ENCODE results near the gene HSF5. TPM values are rescaled to one million over a fixed set of nuclear protein-coding genes. Genes with fewer than 3 reads are reported as not detected.

The HSF5 gene
- total RNA-seq, 1 experiment from 2014 or later = not detected

- intact Hi-C loops (cut with micrococcal nuclease) = no loop called here
- Histone ChIP-seq H2AFZ (ENCODE audit: low read depth, low read length, poor library complexity, severe bottlenecking) (no peak overlapping the region), H3K4me3 (replicated peaks in 1 of 2; ENCODE audit: low read depth in 1 of 2, low read length in 2 of 2) (no peak overlapping the region; a peak in 1 of 4 replicates), H3K9me2 (ENCODE audit: insufficient read depth) (no peaks in the 10 kb centered on the region), H3K79me2 (ENCODE audit: insufficient read depth, low read length) (peaks cover 100% of the 10 kb centered on the region), H3K27ac (ENCODE audit: low read depth, low read length) (no peak overlapping the region; the same call in 1 of the 2 replicates), H3K9me3 (ENCODE audit: control insufficient read depth in 1 of 2, insufficient read depth in 1 of 2, low read depth in 1 of 2, low read length in 2 of 2) (no peaks in the 10 kb centered on the region), H3K27me3 (ENCODE audit: insufficient read depth, low read length) (no peaks in the 10 kb centered on the region), H3K36me3 (ENCODE audit: control insufficient read depth in 1 of 2, insufficient read depth in 2 of 2, low read length in 2 of 2) (peaks cover 0 to 8% of the 10 kb centered on the region in 2 experiments; a peak in 2 of 4 replicates), H3K4me2 (ENCODE audit: low read length) (peak overlapping the region; percentile 86), H3K9ac (ENCODE audit: low read length) (peak overlapping the region; percentile 80; the same call in 1 of the 2 replicates), H3K4me1 (ENCODE audit: control insufficient read depth in 1 of 2, insufficient read depth in 2 of 2, low read length in 2 of 2) (peaks cover 71 to 98% of the 10 kb centered on the region in 2 experiments), H4K20me1 (ENCODE audit: insufficient read depth) (no peaks in the 10 kb centered on the region)
- no peak for TF ChIP-seq CEBPB (IDR thresholded peaks at IDR 0.05; ENCODE audit: low read depth)
- no peak for TF ChIP-seq REST (IDR thresholded peaks at IDR 0.05; ENCODE audit: low read depth)
- no peak for TF ChIP-seq YY1 (IDR thresholded peaks at IDR 0.05; ENCODE audit: extremely low read depth, insufficient replicate concordance, low read depth, low read length)
- TF ChIP-seq ELF1 (IDR thresholded peaks at IDR 0.05; ENCODE audit: borderline replicate concordance, low read depth) = no peak
- no peak for TF ChIP-seq JUND (IDR thresholded peaks at IDR 0.05)
- no peak for TF ChIP-seq TCF7L2 (IDR thresholded peaks at IDR 0.05; ENCODE audit: borderline replicate concordance, extremely low read depth, insufficient read depth, insufficient read length)
- TF ChIP-seq SIN3A (IDR thresholded peaks at IDR 0.05; ENCODE audit: low read depth) = no peak
- no peak for TF ChIP-seq ATF3 (IDR thresholded peaks at IDR 0.05)
- no peak for TF ChIP-seq MAX (IDR thresholded peaks at IDR 0.05)
- no peak for TF ChIP-seq FOSL1 (IDR thresholded peaks at IDR 0.05; ENCODE audit: low read depth)
- ATAC-seq (no peak), DNase-seq (ENCODE audit: low read depth, low spot score) (no peak)
- no TSS peak for BruUV-seq (replicated peaks)
- CTCF ChIA-PET = no interaction called here
- RAD21 ChIA-PET (ENCODE audit: low non-redundant PET in 1 of 2, low total read pairs in 2 of 2, uncharacterized antibody in 2 of 2, unreplicated experiment in 2 of 2) = no interaction called here
- POLR2A ChIA-PET = interaction anchor here (0.9 to 2.0 kb wide), 2 partner anchors 14 to 60 kb away, joined by 3 to 9 read pairs; partner anchors contain the start of gene SUPT4H1
Observed at GRCh38 chr17:58412064-58412703, 76.0 kb downstream of the HSF5 start.
